ENCODE results near the gene ZDHHC7. TPM values are rescaled to one million over a fixed set of nuclear protein-coding genes. Genes with fewer than 3 reads are reported as not detected.

Gene ZDHHC7
- total RNA-seq, 6 experiments from 2014 or later, result 73.9 to 90.4 (median 78.1) TPM

DNA sequence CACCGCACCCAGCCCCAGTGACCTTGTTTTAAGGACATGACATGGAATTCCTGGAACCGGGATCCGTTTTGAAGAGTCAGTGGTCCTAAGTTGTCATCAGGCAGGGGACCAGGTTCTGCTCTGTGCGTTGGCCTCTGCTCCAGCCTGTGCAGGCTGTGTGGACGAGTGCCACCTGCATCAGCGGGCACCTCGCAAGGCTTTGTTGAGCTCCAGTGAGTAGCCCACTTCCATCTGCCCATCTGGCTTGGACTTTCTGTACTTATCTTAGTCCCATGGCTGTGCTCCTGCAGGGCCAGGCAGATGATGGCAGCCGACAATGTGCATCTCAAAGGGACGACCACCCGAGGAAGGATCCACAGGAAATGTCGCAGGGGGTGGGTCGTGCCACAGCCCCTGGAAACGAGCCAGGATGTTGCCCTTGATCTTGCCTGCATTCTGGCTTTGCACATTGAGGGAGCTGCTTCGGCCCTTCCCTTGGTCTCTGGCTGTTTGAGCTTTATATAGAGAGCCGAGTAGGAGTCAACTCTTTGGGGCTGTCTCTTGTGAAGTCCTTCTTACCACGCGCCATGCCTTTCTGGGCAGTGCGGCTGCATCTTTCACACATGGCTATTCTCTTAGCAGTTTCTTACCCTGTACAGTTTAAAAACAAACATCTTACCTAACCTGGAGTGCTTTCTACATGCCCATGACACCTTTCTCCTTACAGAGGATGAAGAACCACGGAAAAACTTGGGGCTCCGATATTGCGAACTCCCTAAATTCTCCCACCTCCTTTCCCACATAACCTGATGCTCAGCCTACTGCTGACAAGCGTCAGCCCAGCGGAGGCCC lies 34.5 kb upstream of the ZDHHC7 start:
- H3K27ac Mint-ChIP-seq, result no peak overlapping the region
- H3K4me3 Mint-ChIP-seq, result no peak overlapping the region
- peaks cover 2% of the 10 kb centered on the region; the same call in 1 of the 2 replicates for H3K27me3 Mint-ChIP-seq (ENCODE audit: insufficient read depth)
- H3K9me3 Mint-ChIP-seq, result no peaks in the 10 kb centered on the region
- H3K36me3 Mint-ChIP-seq (ENCODE audit: low read depth), result peaks cover 12% of the 10 kb centered on the region
- TF ChIP-seq, protein P1, sequence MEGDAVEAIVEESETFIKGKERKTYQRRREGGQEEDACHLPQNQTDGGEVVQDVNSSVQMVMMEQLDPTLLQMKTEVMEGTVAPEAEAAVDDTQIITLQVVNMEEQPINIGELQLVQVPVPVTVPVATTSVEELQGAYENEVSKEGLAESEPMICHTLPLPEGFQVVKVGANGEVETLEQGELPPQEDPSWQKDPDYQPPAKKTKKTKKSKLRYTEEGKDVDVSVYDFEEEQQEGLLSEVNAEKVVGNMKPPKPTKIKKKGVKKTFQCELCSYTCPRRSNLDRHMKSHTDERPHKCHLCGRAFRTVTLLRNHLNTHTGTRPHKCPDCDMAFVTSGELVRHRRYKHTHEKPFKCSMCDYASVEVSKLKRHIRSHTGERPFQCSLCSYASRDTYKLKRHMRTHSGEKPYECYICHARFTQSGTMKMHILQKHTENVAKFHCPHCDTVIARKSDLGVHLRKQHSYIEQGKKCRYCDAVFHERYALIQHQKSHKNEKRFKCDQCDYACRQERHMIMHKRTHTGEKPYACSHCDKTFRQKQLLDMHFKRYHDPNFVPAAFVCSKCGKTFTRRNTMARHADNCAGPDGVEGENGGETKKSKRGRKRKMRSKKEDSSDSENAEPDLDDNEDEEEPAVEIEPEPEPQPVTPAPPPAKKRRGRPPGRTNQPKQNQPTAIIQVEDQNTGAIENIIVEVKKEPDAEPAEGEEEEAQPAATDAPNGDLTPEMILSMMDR (IDR thresholded peaks at IDR 0.05), result no peak
- H3K4me1 Mint-ChIP-seq (ENCODE audit: low read depth), result no peaks in the 10 kb centered on the region
- no peak for DNase-seq

GRCh38 chr16:85045077-85045476 lies 33.7 kb upstream of the ZDHHC7 start:
- Mint-ChIP-seq H3K4me1 (ENCODE audit: low read depth) (no peaks in the 10 kb centered on the region), H3K27ac (no peak overlapping the region), H3K9me3 (no peaks in the 10 kb centered on the region), H3K27me3 (ENCODE audit: insufficient read depth) (no peaks in the 10 kb centered on the region; the same call in 1 of the 2 replicates), H3K36me3 (ENCODE audit: low read depth) (peaks cover 12% of the 10 kb centered on the region), H3K4me3 (no peak overlapping the region)
- TF ChIP-seq, protein P1 (IDR thresholded peaks at IDR 0.05), result no peak
- no peak for DNase-seq

DNA sequence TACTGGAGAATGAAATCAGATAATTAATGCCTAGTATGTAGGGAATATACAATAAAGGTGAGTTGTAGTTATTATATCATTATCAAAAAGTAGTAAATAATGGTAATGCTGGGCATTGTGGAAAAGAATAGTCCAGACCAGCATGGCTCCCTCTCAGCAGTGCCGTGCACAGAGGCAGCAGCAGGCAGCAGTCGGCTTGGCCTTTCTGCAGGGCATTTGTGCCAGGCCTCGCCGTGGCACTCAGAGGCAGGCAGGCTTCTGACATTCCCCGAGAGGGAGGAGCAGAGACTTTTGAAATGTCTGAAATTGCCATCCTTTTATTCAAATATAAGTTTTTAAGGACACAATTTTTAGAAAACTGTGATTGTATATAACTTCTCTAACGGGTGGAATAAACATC lies 31.3 kb upstream of the ZDHHC7 start:
- TF ChIP-seq, protein P1 (IDR thresholded peaks at IDR 0.05), result no peak
- DNase-seq, result no peak
- no peak overlapping the region for H3K27ac Mint-ChIP-seq
- H3K9me3 Mint-ChIP-seq, result no peaks in the 10 kb centered on the region
- peaks cover 2% of the 10 kb centered on the region; the same call in 1 of the 2 replicates for H3K27me3 Mint-ChIP-seq (ENCODE audit: insufficient read depth)
- no peak overlapping the region for H3K4me3 Mint-ChIP-seq
- H3K4me1 Mint-ChIP-seq (ENCODE audit: low read depth), result no peaks in the 10 kb centered on the region; the same call in 1 of the 2 replicates
- peaks cover 7% of the 10 kb centered on the region; the same call in 1 of the 2 replicates for H3K36me3 Mint-ChIP-seq (ENCODE audit: low read depth)

DNA sequence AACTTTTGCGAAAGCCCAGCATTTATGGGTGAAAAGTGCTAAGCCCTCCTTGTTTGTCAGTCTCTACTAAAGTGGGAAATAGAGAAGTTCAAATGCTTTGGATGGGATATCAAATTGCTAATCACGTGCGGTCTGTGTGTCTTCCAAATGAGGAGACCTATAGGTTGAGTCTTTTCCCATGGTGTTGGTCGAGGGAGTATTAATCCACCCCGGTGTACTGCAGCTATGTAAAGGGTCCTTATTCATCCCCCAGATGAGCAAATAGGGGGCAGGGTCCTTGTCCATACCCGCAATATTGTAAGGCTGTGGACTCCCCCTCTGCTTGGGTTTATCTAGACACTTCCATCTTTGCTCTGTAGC lies 30.8 kb upstream of the ZDHHC7 start:
- Mint-ChIP-seq H3K9me3 (no peaks in the 10 kb centered on the region), H3K4me1 (ENCODE audit: low read depth) (peaks cover 4% of the 10 kb centered on the region), H3K36me3 (ENCODE audit: low read depth) (peaks cover 10% of the 10 kb centered on the region; the same call in 1 of the 2 replicates), H3K4me3 (no peak overlapping the region), H3K27ac (no peak overlapping the region), H3K27me3 (ENCODE audit: insufficient read depth) (peaks cover 2% of the 10 kb centered on the region; the same call in 1 of the 2 replicates)
- no peak for DNase-seq
- TF ChIP-seq, protein P1 (IDR thresholded peaks at IDR 0.05), result no peak

- Mint-ChIP-seq H3K9me3 (no peaks in the 10 kb centered on the region), H3K27ac (no peak overlapping the region), H3K27me3 (ENCODE audit: insufficient read depth) (peaks cover 2% of the 10 kb centered on the region; the same call in 1 of the 2 replicates), H3K4me1 (ENCODE audit: low read depth) (peaks cover 11% of the 10 kb centered on the region), H3K36me3 (ENCODE audit: low read depth) (peaks cover 12% of the 10 kb centered on the region; the same call in 1 of the 2 replicates), H3K4me3 (no peak overlapping the region)
- no peak for DNase-seq
- TF ChIP-seq, protein P1 (IDR thresholded peaks at IDR 0.05), result no peak
Measured at GRCh38 chr16:85041219-85042166, 30.2 kb upstream of the ZDHHC7 start.

All from HFFc6 (cell line).